ENCODE results near the gene LRRC51.
"Not testable (repeated sequence)": the region's sequence is repeated elsewhere in the genome, so short reads cannot be mapped to it uniquely, and the experiment has no call there.

Gene LRRC51

DNA sequence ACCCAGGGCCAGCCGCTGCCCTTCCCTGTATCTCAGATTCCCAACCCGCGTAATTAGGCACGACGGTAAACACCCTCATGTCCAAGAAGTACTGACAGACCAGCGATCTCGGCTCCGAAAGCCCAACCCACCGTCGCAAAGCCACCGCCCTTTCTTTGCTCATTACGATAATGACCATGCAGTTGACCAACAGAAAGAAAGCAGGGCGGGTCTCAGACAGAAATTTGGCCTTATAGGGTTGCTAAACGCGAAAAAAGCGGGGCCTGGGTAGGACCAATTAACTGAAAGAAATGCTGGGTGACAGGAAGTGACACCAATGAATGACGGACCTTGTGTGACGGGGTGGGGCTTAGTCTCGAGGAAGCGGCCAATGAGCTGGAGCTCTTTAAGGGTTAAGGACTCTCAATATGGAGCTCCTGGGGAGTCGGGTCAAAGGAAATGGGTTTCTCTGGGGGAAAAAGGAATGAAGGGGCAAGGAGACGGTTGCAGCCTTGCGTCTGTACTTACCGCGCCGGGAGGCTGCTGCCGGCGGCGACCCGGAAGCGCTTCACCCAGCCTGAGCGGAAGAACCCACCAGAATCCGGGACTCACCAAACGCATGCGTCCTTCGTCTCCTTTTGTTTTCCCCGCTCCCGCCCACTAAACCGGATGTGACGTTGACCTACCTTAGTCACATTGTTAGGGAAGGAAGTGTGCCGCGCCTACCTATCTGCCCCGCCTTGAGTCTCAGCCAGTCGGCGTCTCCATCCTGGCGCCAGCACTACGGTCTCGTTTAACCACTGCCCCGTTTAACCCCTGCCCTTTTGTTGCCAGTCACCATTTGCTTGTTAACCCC is 31.7 kb downstream of the LRRC51 start, which contains the start of gene ANAPC15:
TSS of gene ANAPC15 (minus strand) at position 553 of the 835 bp plus-strand sequence. CDS start 1,419 bp downstream, outside the sequence.
- peak; percentile 99 for DNase-seq

GRCh38 chr11:72112978-72113808 is 32.5 kb downstream of the LRRC51 start:
- DNase-seq, result no peak

DNA sequence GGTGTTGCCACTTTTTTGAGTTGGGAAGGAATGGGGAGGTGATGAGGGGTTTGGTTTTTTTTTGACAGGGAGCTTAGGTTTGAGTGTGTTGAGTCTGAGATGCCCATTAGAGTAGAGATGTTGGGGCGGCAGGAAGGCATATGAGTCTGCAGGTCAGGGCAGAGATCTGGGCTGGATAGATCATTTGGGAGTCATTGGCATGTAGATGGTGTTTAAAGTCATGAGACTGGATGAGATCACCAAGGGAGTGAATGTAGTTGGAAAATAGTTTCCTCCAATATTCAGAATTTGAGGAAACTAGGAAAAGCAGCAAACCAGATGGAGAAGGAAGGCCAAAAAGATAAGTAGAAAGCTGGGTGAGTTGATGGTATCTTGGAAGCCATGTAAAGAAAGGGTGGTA is 33.9 kb downstream of the LRRC51 start:
- no peak for DNase-seq

DNA sequence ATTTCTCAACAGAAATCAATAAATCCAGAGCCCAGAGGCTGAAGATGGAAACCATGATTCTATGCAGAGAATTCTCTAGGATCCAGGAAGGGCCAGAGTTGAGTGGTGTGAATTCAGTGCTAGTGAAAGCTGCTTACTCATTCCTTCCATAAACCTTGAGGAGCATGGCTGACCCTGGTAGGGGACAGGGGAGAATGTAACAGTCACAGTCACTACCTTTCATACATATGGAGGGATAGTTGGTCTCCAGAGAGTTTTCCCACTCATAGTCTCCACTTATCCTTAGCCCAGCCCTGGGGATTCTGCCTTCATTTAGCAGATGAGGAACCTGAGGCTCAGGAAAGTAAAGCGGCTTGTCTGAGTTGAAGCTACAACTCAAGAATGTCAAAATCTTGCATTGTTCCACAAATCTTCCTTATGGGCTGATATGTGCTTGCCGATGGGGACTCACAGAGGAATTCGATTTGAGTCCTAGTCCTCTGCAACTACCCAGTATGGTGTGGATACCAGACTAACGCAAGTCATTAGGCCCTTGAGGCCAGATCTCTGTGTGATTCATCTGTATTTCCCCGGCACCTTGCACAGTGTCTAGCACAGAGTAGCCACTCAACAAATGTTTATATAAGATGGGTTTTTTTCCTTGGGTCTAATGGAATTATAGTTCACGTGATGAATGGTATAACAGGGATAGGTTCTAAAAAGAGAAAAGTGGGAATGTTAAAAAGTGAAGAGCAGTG is 35.5 kb downstream of the LRRC51 start:
- no peak for DNase-seq

DNA sequence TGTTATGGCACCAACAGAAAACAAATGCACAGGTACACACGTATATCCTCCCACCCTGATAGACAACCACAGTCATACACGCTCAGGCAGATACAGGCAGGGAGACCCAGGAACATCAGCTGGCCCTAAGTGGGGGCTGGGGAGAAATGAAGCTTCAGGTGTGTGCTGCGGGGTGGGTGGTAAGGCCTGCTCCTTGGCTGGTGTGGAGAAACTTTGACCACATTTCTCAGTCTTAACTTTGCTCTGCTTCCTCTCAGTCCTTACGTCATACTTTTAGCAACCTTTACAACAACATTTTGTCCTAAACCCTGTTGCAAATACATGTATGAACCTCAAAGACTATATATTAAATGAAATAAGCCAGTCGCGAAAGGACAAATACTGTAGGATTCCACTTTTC is 38.5 kb downstream of the LRRC51 start:
- no peak for DNase-seq

- DNase-seq, result no peak
These were observed 40.3 kb downstream of the LRRC51 start for GRCh38 chr11:72120930-72121329.

GRCh38 chr11:72122607-72123006 is 42.0 kb downstream of the LRRC51 start:
- DNase-seq, result no peak

DNA sequence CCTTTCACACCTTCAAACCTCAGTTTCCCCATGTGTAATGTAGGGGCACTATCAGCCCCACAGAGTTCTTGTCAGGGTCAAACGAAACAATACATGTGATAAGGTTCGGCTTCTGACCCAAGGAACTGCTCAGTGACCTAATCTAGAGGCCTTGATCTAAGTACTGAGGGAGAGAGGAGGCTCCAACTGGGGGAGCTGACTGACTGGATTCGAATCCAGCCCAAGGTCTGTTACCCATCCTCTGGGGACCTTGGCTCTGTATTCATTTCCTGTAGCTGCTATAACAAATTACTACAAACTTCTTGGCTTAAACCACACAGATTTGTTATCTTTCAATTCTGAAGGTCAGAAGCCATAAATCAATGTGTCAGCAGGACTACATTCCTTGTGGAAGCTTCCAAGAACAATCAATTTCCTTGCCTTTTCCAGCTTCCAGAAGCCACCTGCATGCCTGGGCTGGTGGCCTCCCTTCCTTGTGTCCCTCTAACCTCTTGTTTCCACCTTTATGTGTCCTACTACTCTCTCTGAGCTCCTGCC is 42.5 kb downstream of the LRRC51 start:
- DNase-seq, result no peak

GRCh38 chr11:72124046-72124445 is 43.4 kb downstream of the LRRC51 start:
- DNase-seq, result no peak

GRCh38 chr11:72125956-72126355 is 45.3 kb downstream of the LRRC51 start:
- DNase-seq, result no peak

GRCh38 chr11:72127923-72128322 is 47.3 kb downstream of the LRRC51 start:
- DNase-seq, result no peak

GRCh38 chr11:72129381-72129780 is 48.7 kb downstream of the LRRC51 start:
- DNase-seq, result no peak

GRCh38 chr11:72132646-72133045 is 52.0 kb downstream of the LRRC51 start:
- no peak for DNase-seq

GRCh38 chr11:72135473-72135872 is 54.8 kb downstream of the LRRC51 start, which contains the start of gene FOLR3:
FOLR3 (plus strand) TSS chr11:72135725; CDS start chr11:72135953, 228 bp downstream.
- DNase-seq, result not testable (repeated sequence)

DNA sequence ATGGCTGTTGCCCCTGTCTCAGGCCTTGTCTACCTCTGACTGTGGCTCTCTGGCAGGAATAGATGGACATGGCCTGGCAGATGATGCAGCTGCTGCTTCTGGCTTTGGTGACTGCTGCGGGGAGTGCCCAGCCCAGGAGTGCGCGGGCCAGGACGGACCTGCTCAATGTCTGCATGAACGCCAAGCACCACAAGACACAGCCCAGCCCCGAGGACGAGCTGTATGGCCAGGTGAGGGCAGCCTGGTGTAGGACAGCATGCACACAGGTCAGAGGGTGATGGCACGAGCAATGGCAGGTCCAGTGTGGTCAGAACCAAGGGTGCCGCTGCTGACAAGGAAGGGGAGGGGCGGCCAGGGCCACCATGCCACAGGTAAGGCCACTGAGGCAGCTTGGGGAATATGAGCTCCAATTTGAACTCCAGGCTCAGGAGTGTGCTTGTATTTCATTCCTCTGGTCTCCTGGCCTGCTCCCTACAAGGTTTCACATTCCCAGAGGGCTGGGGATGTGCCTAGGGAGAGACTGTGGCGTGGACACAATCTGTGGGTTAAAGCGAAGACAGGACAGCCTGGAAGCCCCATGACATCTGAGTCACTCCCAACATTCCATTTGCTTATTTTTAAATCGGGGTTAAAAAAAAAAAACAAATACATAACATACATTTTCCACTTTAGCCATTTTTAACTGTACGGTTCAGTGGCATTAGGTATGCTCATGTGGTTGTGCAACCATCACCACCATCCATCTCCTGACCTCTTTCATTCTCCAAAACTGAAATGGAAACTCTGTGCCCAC is 55.4 kb downstream of the LRRC51 start:
- DNase-seq, result no peak

DNA sequence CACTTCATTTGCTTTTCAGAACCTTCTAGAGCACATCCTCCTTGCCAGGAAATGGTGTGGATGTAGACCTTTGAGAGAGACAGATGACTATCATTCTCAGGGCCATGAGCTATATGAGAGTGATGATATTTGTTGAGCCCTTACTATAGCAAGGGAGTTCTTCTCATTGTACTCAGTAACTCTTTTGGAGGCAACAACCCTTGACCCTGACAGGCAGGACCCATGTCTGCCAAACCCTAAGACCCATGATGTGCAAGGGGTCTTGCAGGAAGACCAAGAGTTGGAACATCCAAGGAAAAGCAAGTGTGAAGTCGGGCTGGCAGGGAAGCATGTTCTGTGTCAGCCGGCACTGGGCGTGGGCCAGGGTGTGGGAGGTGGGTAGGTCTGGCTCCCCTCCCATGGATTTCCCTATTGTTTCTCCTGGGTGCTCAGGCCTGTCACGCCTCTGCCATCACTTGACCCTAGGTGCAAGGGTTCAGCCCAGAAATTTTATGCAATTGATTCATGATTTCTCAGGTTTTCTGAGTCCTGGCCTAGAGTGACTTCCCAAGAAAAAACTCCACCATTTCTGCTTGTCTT is 56.1 kb downstream of the LRRC51 start:
- no peak for DNase-seq

DNA sequence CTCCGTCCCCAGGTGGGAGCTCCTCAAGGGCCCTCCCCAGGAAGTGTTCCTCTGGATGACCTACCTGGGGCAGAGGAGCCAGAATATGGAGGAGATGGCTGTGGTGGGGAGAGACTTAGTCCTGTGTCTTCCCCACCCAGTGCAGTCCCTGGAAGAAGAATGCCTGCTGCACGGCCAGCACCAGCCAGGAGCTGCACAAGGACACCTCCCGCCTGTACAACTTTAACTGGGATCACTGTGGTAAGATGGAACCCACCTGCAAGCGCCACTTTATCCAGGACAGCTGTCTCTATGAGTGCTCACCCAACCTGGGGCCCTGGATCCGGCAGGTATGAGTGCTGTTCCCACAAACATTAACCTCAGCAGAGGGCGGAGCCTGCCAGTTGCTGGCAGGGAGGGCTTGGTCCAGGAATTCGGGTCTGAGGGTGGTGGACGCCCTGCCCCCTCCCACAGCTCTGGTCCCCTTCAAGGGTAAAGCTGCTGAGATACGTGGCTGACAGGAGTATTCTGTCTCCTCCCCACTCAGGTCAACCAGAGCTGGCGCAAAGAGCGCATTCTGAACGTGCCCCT is 58.3 kb downstream of the LRRC51 start:
- no peak for DNase-seq

- no peak for DNase-seq
These were observed 58.9 kb downstream of the LRRC51 start for GRCh38 chr11:72139500-72139899.

DNA sequence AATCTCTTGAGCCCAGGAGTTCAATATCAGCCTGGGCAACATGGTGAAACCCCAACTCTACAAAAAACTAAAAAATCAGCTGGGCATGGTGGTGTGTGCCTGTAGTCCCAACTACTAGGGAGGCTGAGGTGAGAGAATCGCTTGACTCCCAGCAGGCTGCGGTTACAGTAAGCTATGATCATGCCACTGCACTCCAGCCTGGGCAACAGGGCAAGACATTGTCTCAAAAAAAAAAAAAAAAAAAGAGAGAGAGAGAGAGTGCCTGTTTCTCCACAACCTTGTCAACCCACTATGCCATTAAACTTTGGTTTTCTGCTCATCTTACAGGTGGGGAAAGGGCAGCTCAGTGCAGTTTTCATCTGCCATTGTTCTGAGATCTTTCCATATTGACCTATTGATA is 60.0 kb downstream of the LRRC51 start:
- no peak for DNase-seq

DNA sequence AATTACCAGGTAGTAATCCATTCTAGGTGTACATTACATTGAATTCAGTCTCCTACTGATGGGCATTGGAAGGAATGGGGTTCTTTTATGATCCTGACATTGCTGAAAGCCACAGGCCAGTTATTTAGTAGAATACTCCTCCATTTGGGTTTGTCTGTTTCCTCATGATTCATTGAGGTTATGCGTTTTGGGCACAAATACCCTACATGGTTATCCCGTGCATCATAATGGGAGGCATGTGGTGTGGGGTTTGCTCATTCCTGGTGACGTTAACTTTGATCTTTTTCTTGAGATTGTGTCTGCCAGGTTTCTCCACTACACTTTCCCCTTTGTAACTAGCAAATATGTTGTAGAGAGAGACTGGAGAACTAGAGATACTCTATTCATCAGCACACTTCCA is 60.4 kb downstream of the LRRC51 start:
- DNase-seq, result no peak

- DNase-seq, result not testable (repeated sequence)
These were observed 61.4 kb downstream of the LRRC51 start for GRCh38 chr11:72142086-72142485.
